Breast epithelium (tissue), 4 donors: ENCODE data around the gene MAOB. TPM values are rescaled to one million over a fixed set of nuclear protein-coding genes. Genes with fewer than 3 reads are reported as not detected.

Experiments used
- DNase-seq, 2 donors: peaks; one replicate each; pipeline ENCODE4 v3.0.0-alpha.2; 2019; ENCODE audit warnings: low spot score in 2 of 2
- H3K27ac ChIP-seq, 2 donors: fragments of 200-600 bp; sonication (generic) in 1 of 2; one replicate each; pipeline ENCODE4 v1.5.1; 2016 to 2019; ENCODE audit warnings: mild to moderate bottlenecking in 1 of 2
- H3K27me3 ChIP-seq, 2 donors: fragments of 200-600 bp; sonication (generic) in 1 of 2; one replicate each; pipeline versions ENCODE4 v1.5.1 to v1.6.0; 2017 to 2019; ENCODE audit warnings: control low read depth in 1 of 2, mild to moderate bottlenecking in 1 of 2
- H3K36me3 ChIP-seq: fragments of 200-600 bp; one replicate; pipeline ENCODE4 v1.5.1; 2019
- H3K4me1 ChIP-seq, 2 donors: fragments of 200-600 bp; sonication (generic); one replicate each; pipeline ENCODE4 v1.5.1; 2016 to 2019; ENCODE audit warnings: control low read depth in 1 of 2
- H3K4me3 ChIP-seq, 3 donors: fragments of 200-600 bp; sonication (generic); 1 replicate in 2 of 3; 2 replicates in 1 of 3; pipeline ENCODE4 v1.5.1; 2016 to 2019; ENCODE audit warnings: mild to moderate bottlenecking in 3 of 3, moderate library complexity in 2 of 3
- H3K9me3 ChIP-seq, 2 donors: fragments of 200-600 bp; sonication (generic) in 1 of 2; one replicate each; pipeline ENCODE4 v1.5.1; 2016 to 2019; ENCODE audit warnings: control low read depth in 1 of 2
- CTCF ChIP-seq, 3 donors: fragments of 450-650 bp; IDR thresholded peaks; one replicate each; pipeline ENCODE4 v1.5.1; 2016 to 2017; ENCODE audit warnings: antibody characterized with exemption in 3 of 3, mild to moderate bottlenecking in 3 of 3, moderate library complexity in 3 of 3
- POLR2A ChIP-seq: fragments of 450-650 bp; IDR thresholded peaks from one replicate; pipeline ENCODE4 v1.6.1; 2016; ENCODE audit warnings: antibody characterized with exemption, mild to moderate bottlenecking, moderate library complexity
- POLR2AphosphoS5 ChIP-seq, 3 donors: sonication (generic); formaldehyde crosslinking; IDR thresholded peaks; one replicate each; pipeline ENCODE4 v1.6.1; 2017; ENCODE audit warnings: antibody characterized with exemption in 3 of 3
- intact Hi-C: fragments of 100-400 bp; cut with DNase I; formaldehyde crosslinking; loops from one replicate; pipeline ENCODE4 v1.15.1; 2023; ENCODE audit warnings: low total_unique reads
- total RNA-seq, 3 donors: library from RNA; depleted of rRNA; stranded (reverse); fragments of >200 nt; gene quantifications; one replicate each; pipeline ENCODE4 v1.1.0, GENCODE V29; 2016

MAOB gene
- total RNA-seq, 3 donors from 2014 or later: 42.0 to 46.0 (median 43.7) TPM

- peaks cover 0 to 18% of the 10 kb centered on the region in 2 donors for H3K27me3 ChIP-seq
Measured at GRCh38 chrX:43868791-43869190, 13.5 kb downstream of the MAOB start.

GRCh38 chrX:43866423-43866822 lies 15.8 kb downstream of the MAOB start:
- intact Hi-C loops: no loop called here
- H3K4me1 ChIP-seq: no peaks in the 10 kb centered on the region
- TF ChIP-seq CTCF (IDR thresholded peaks at IDR 0.05) (no peak), POLR2AphosphoS5 (IDR thresholded peaks at IDR 0.05) (no peak)
- H3K9me3 ChIP-seq: no peaks in the 10 kb centered on the region
- H3K4me3 ChIP-seq: no peak overlapping the region
- no peaks in the 10 kb centered on the region for H3K36me3 ChIP-seq
- no peak overlapping the region for H3K27ac ChIP-seq
- no peak for DNase-seq
- peaks cover 0 to 23% of the 10 kb centered on the region in 2 donors for H3K27me3 ChIP-seq

More at GRCh38 chrX:43868791-43869190, 13.5 kb downstream of the MAOB start:
- H3K4me1 ChIP-seq: no peaks in the 10 kb centered on the region
- H3K4me3 ChIP-seq: no peak overlapping the region
- H3K36me3 ChIP-seq: no peaks in the 10 kb centered on the region
- H3K27ac ChIP-seq: no peak overlapping the region
- intact Hi-C loops: no loop called here
- no peak for DNase-seq
- H3K9me3 ChIP-seq: no peaks in the 10 kb centered on the region
- no peak for TF ChIP-seq POLR2AphosphoS5 (IDR thresholded peaks at IDR 0.05)

- no peak for DNase-seq
- Histone ChIP-seq H3K4me3 (no peak overlapping the region), H3K4me1 (no peaks in the 10 kb centered on the region), H3K9me3 (no peaks in the 10 kb centered on the region), H3K27me3 (peaks cover 0 to 21% of the 10 kb centered on the region in 2 donors), H3K27ac (no peak overlapping the region), H3K36me3 (no peaks in the 10 kb centered on the region)
- intact Hi-C loops: no loop called here
- no peak for TF ChIP-seq POLR2AphosphoS5 (IDR thresholded peaks at IDR 0.05)
Measured at GRCh38 chrX:43865791-43866190, 16.5 kb downstream of the MAOB start.

- peak overlapping the region; percentile 19 to 45 for H3K27ac ChIP-seq
- intact Hi-C loops: no loop called here
- no peak for DNase-seq
Measured at GRCh38 chrX:43862434-43862833, 19.8 kb downstream of the MAOB start.

GRCh38 chrX:43861750-43862149 lies 20.5 kb downstream of the MAOB start:
- DNase-seq: no peak
- peaks cover 0 to 30% of the 10 kb centered on the region in 2 donors for H3K27me3 ChIP-seq
- H3K4me3 ChIP-seq: no peak overlapping the region
- intact Hi-C loops: no loop called here
- TF ChIP-seq POLR2AphosphoS5 (IDR thresholded peaks at IDR 0.05) (no peak), POLR2A (no peak), CTCF (IDR thresholded peaks at IDR 0.05) (no peak)
- peak overlapping the region; percentile 19 to 45 for H3K27ac ChIP-seq
- H3K9me3 ChIP-seq: no peaks in the 10 kb centered on the region
- no peaks in the 10 kb centered on the region for H3K36me3 ChIP-seq
- no peaks in the 10 kb centered on the region for H3K4me1 ChIP-seq

More at GRCh38 chrX:43862434-43862833, 19.8 kb downstream of the MAOB start:
- Histone ChIP-seq H3K36me3 (no peaks in the 10 kb centered on the region), H3K9me3 (no peaks in the 10 kb centered on the region), H3K27me3 (peaks cover 0 to 35% of the 10 kb centered on the region in 2 donors), H3K4me3 (no peak overlapping the region), H3K4me1 (no peaks in the 10 kb centered on the region)
- TF ChIP-seq POLR2A: no peak
- TF ChIP-seq POLR2AphosphoS5 (IDR thresholded peaks at IDR 0.05): no peak
- TF ChIP-seq CTCF (IDR thresholded peaks at IDR 0.05): no peak

GRCh38 chrX:43860646-43861370 lies 21.4 kb downstream of the MAOB start:
- no peak overlapping the region for H3K4me3 ChIP-seq
- peak in 1 of 2 donors; percentile 38 for DNase-seq
- intact Hi-C loops: no loop called here
- peaks cover 0 to 25% of the 10 kb centered on the region in 2 donors for H3K27me3 ChIP-seq
- H3K27ac ChIP-seq: peak overlapping the region; percentile 48 to 60
- H3K4me1 ChIP-seq: no peaks in the 10 kb centered on the region
- no peaks in the 10 kb centered on the region for H3K36me3 ChIP-seq
- no peaks in the 10 kb centered on the region for H3K9me3 ChIP-seq
- TF ChIP-seq POLR2AphosphoS5 (IDR thresholded peaks at IDR 0.05): no peak
- no peak for TF ChIP-seq POLR2A
- no peak for TF ChIP-seq CTCF (IDR thresholded peaks at IDR 0.05)
